A673 (cell line): ENCODE data around the gene COQ6. TPM values are rescaled to one million over a fixed set of nuclear protein-coding genes. Genes with fewer than 3 reads are reported as not detected.

Source experiments
- BruUV-seq: library from RNA; stranded (reverse); fragments of 400-500 nt; replicated peaks from 2 replicates; lab custom pipeline; 2021; lab: Mats Ljungman, UMichigan
- CTCF ChIA-PET: fragments of 300-600 bp; sonication (Branson Sonifier 250); formaldehyde crosslinking; loops from one replicate; lab custom pipeline; 2022; ENCODE audit warnings: antibody characterized with exemption; lab: Charles Lee
- POLR2A ChIA-PET: fragments of 300-600 bp; sonication (Branson Sonifier 250); formaldehyde crosslinking; loops from one replicate; lab custom pipeline; 2022; ENCODE audit warnings: antibody characterized with exemption; ENCODE audit not compliant: low non-redundant PET; lab: Charles Lee
- DNase-seq: peaks from one replicate; pipeline ENCODE4 v3.0.0-alpha.2; 2015; ENCODE audit warnings: low spot score
- H3K27ac ChIP-seq: fragments of 200-600 bp; sonication (generic); 2 replicates; pipeline ENCODE4 v1.5.1; 2016; ENCODE audit warnings: mixed run types, low read depth, mild to moderate bottlenecking, mixed read lengths, antibody characterized with exemption, low read length; ENCODE audit not compliant: poor library complexity, severe bottlenecking
- H3K27me3 ChIP-seq: fragments of 200-600 bp; sonication (generic); replicated peaks from 2 replicates; pipeline ENCODE4 v1.6.1; 2017; ENCODE audit warnings: mixed run types, low read depth, mild to moderate bottlenecking, mixed read lengths, antibody characterized with exemption, low read length; ENCODE audit not compliant: insufficient read depth, poor library complexity
- H3K36me3 ChIP-seq: fragments of 200-600 bp; sonication (generic); 2 replicates; pipeline ENCODE4 v1.6.1; 2016; ENCODE audit warnings: mixed run types, mild to moderate bottlenecking, mixed read lengths, antibody characterized with exemption, low read length; ENCODE audit not compliant: insufficient read depth, poor library complexity, severe bottlenecking
- H3K4me1 ChIP-seq: fragments of 200-600 bp; sonication (generic); 2 replicates; pipeline ENCODE4 v1.6.1; 2017; ENCODE audit warnings: mixed run types, mild to moderate bottlenecking, mixed read lengths, antibody characterized with exemption, low read length; ENCODE audit not compliant: insufficient read depth, poor library complexity, severe bottlenecking
- H3K4me3 ChIP-seq: fragments of 200-600 bp; sonication (generic); 2 replicates; pipeline ENCODE4 v1.5.1; 2016; ENCODE audit warnings: low read depth, mixed run types, mild to moderate bottlenecking, mixed read lengths, low read length; ENCODE audit not compliant: poor library complexity, severe bottlenecking
- H3K9me3 ChIP-seq: fragments of 200-600 bp; sonication (generic); 2 replicates; pipeline ENCODE4 v1.6.1; 2016; ENCODE audit warnings: mixed run types, low read depth, mild to moderate bottlenecking, mixed read lengths, antibody characterized with exemption, low read length; ENCODE audit not compliant: poor library complexity, severe bottlenecking
- EZH2 ChIP-seq: fragments of 200-600 bp; sonication (generic); IDR thresholded peaks from 2 replicates; pipeline ENCODE4 v1.6.1; 2017; ENCODE audit warnings: borderline replicate concordance, low read depth, mild to moderate bottlenecking, mixed read lengths, antibody characterized with exemption, low read length; ENCODE audit not compliant: poor library complexity, severe bottlenecking
- intact Hi-C: fragments of 100-400 bp; cut with micrococcal nuclease; formaldehyde crosslinking; loops from one replicate; pipeline ENCODE4 v1.10.0; 2022; ENCODE audit not compliant: unreplicated experiment
- total RNA-seq: library from RNA; stranded (reverse); gene quantifications from 2 replicates; pipeline ENCODE4 v1.2.3, GENCODE V29; 2021
- TF ChIP-seq, protein P1 (sequence below): fragments of 300-800, 200-600 bp; sonication (generic); conservative IDR thresholded peaks from 2 replicates; pipeline ENCODE4 v1.5.1; 2017; ENCODE audit warnings: low read depth, mild to moderate bottlenecking, antibody characterized with exemption, low read length, moderate library complexity, mixed read lengths

Gene COQ6
- total RNA-seq, 1 experiment from 2014 or later, result 23.7 TPM

DNA sequence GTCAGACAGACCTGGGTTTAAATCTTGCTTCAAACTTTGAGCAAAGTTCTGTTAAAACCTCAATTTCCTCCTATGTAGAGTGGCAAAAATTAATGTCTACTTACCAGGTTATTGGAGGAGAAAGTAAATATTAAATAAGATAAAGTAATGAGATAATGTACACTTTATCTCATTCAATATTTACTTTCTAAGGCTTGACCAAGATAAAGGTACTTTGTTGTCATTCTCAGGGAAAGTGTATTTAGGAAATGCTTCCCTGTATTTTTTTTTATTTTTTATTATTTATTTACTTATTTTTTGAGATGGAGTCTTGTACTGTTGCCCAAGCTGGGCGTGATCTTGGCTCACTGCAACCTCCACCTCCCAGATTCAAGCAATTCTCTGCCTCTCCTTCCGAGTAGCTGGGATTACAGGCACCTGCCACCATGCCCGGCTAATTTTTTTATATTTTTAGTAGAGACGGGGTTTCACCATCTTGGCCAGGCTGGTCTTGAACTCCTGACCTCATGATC lies 4.9 kb upstream of the COQ6 start:
- no peaks in the 10 kb centered on the region for H3K9me3 ChIP-seq
- no peak overlapping the region for H3K27ac ChIP-seq
- no peaks in the 10 kb centered on the region for H3K27me3 ChIP-seq
- H3K4me1 ChIP-seq, result no peaks in the 10 kb centered on the region
- no peaks in the 10 kb centered on the region for H3K36me3 ChIP-seq
- no peak overlapping the region for H3K4me3 ChIP-seq
- intact Hi-C loops, result no loop called here
- BruUV-seq, result no TSS peak
- CTCF ChIA-PET, result no interaction called here
- no peak for DNase-seq
- POLR2A ChIA-PET, result interaction anchor here (0.6 kb wide), 1 partner anchor 229 kb away, joined by 3 read pairs; no protein-coding TSS in a partner anchor
- TF ChIP-seq EZH2, result no peak
- TF ChIP-seq, protein P1, sequence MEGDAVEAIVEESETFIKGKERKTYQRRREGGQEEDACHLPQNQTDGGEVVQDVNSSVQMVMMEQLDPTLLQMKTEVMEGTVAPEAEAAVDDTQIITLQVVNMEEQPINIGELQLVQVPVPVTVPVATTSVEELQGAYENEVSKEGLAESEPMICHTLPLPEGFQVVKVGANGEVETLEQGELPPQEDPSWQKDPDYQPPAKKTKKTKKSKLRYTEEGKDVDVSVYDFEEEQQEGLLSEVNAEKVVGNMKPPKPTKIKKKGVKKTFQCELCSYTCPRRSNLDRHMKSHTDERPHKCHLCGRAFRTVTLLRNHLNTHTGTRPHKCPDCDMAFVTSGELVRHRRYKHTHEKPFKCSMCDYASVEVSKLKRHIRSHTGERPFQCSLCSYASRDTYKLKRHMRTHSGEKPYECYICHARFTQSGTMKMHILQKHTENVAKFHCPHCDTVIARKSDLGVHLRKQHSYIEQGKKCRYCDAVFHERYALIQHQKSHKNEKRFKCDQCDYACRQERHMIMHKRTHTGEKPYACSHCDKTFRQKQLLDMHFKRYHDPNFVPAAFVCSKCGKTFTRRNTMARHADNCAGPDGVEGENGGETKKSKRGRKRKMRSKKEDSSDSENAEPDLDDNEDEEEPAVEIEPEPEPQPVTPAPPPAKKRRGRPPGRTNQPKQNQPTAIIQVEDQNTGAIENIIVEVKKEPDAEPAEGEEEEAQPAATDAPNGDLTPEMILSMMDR, result no peak

DNA sequence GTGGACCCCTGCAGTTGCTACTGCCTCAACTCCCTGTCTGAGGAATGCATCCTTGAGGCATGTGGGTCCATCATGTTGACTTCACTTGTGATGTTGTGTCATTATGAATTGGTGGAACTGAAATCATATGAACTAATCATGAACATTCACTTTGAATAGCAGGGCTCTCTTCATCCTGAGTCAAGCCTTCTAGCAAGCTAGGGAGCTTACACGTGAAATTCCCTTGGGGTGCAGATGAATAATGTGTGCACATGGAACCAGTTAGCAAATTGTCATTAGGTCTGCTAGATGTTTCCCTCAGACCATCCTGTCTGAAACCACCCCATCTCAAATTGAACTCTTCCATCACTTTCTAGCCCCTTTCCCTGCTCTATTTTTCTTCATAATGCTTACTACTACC lies 3.6 kb downstream of the COQ6 start:
- no peaks in the 10 kb centered on the region for H3K27me3 ChIP-seq
- no peak overlapping the region for H3K4me3 ChIP-seq
- H3K36me3 ChIP-seq, result peaks cover 21% of the 10 kb centered on the region
- intact Hi-C loops, result no loop called here
- no peaks in the 10 kb centered on the region for H3K4me1 ChIP-seq
- H3K27ac ChIP-seq, result no peak overlapping the region
- H3K9me3 ChIP-seq, result no peaks in the 10 kb centered on the region
- no peak for DNase-seq
- POLR2A ChIA-PET, result no interaction called here
- no peak for TF ChIP-seq EZH2
- TF ChIP-seq, protein P1, result no peak
- CTCF ChIA-PET, result no interaction called here
- BruUV-seq, result no TSS peak

DNA sequence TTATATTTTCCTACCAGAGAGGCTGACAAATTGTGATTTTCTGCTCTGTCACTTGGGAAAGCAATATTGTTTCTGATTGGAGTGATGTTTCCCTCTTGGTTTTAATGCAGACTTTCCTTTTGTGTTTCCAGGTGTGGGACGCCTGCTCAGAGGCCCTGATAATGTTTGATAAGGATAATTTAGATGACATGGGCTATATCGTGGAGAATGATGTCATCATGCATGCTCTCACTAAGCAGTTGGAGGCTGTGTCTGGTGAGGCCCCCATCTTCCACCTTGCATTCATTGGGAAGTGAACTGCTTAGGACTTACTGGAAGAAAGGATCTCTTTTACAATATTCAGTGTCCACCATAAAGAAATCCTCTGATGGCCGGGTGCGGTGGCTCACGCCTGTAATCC lies 5.6 kb downstream of the COQ6 start:
- H3K4me1 ChIP-seq, result no peaks in the 10 kb centered on the region
- BruUV-seq, result no TSS peak
- H3K9me3 ChIP-seq, result no peaks in the 10 kb centered on the region
- H3K36me3 ChIP-seq, result peaks cover 40% of the 10 kb centered on the region
- no peaks in the 10 kb centered on the region for H3K27me3 ChIP-seq
- TF ChIP-seq, protein P1, result no peak
- no peak for TF ChIP-seq EZH2
- H3K4me3 ChIP-seq, result no peak overlapping the region
- no peak for DNase-seq
- intact Hi-C loops, result no loop called here
- ChIA-PET POLR2A (no interaction called here), CTCF (no interaction called here)
- H3K27ac ChIP-seq, result no peak overlapping the region
